GM12892 (cell line): ENCODE data around the gene BIN2.
"Not testable (repeated sequence)": the region's sequence is repeated elsewhere in the genome, so short reads cannot be mapped to it uniquely, and the experiment has no call there.

Experiments
- DNase-seq: peaks from one replicate; pipeline ENCODE4 v3.0.0; 2011; ENCODE audit not compliant: insufficient read length
- FAIRE-seq: peaks from 2 replicates; lab custom pipeline; 2011; peaks lifted over from hg19 to GRCh38; lab: Jason Lieb, UNC
- POLR2A ChIP-seq: IDR thresholded peaks from 2 replicates; pipeline ENCODE4 v1.6.1; 2011; ENCODE audit warnings: low read depth, low read length, control low read depth
- POLR2AphosphoS5 ChIP-seq: IDR thresholded peaks from 2 replicates; pipeline ENCODE4 v1.6.1; 2011; ENCODE audit warnings: low read depth, low read length, control low read depth
- TAF1 ChIP-seq: IDR thresholded peaks from 2 replicates; pipeline ENCODE4 v1.6.1; 2011; ENCODE audit warnings: low read depth, mild to moderate bottlenecking, control low read depth, low read length, borderline replicate concordance

The BIN2 gene

DNA sequence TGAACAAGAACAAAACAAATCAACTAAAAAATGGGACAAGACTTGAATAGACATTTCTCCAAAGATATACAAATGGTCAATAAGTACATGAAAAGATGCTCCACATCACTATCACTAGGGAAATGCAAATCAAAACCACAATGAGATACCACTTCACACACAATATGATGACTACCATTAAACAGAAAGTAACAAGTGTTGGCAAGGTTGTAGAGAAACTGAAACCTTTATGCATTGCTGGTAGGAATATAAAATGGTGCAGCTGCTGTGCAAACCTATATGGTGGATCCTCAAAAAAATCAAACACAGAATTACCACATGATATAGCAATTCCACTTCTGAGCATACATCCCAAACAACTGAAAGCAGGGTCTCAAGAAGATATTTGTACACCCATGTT lies 59.0 kb downstream of the BIN2 start:
- FAIRE-seq (no peak), DNase-seq (no peak)
- TF ChIP-seq TAF1 (no peak), POLR2AphosphoS5 (no peak), POLR2A (no peak)

- no peak for DNase-seq
- FAIRE-seq = no peak
- no peak for TF ChIP-seq TAF1
- no peak for TF ChIP-seq POLR2AphosphoS5
- TF ChIP-seq POLR2A = no peak
These were observed 59.7 kb downstream of the BIN2 start for GRCh38 chr12:51264297-51264696.

- TF ChIP-seq POLR2A (no peak), TAF1 (no peak), POLR2AphosphoS5 (no peak)
- DNase-seq (no peak), FAIRE-seq (no peak)
These were observed 60.6 kb downstream of the BIN2 start for GRCh38 chr12:51263341-51263740.

DNA sequence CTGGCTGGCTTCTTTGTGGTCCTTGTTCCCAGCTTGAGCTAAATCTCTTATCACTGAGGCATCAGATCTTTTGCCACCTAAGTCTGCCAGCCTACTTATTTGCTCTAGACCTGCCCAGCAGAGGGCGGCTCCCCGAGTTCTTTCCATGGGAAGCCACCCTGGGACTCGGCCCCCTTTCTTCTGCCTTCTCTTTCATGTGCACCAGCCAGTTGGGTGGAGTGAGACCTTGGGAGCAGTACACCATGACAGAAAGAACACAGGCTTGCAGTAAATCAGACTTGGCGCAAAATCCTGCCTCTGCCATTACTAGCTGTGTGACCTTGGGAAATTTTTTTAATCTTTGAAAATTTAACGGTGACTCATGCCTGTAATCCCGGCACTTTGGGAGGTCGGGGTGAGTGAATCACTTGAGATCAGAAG lies 61.2 kb downstream of the BIN2 start:
- FAIRE-seq = no peak

DNA sequence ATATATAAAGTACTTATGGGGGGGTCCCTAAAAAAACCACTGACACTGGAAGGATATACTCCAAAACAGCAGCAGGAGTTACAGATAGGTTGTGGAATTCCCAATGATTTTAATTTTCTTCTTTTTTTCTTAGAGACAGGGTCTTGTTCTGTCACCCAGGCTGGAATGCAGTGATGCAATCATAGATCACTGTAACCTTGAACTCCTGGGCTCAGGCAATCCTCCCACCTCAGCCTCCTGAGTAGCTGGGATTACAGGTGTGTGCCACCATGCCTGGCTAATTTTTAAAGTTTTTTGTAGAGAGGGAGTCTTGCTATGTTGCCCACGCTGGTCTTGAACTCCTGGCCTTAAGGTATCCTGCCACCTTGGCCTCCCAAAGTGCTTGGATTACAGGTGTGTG lies 64.4 kb downstream of the BIN2 start:
- not testable (repeated sequence) for FAIRE-seq, DNase-seq

More for the DNA sequence above, 61.2 kb downstream of the BIN2 start:
- DNase-seq = no peak
- TF ChIP-seq POLR2AphosphoS5 = no peak
- no peak for TF ChIP-seq TAF1
- TF ChIP-seq POLR2A = no peak

- FAIRE-seq = no peak
- TF ChIP-seq TAF1 (no peak), POLR2AphosphoS5 (no peak), POLR2A (no peak)
These were observed 69.4 kb downstream of the BIN2 start for GRCh38 chr12:51254536-51254935.

GRCh38 chr12:51253276-51253675 lies 70.7 kb downstream of the BIN2 start:
- DNase-seq (no peak), FAIRE-seq (no peak)
- TF ChIP-seq TAF1 (no peak), POLR2AphosphoS5 (no peak), POLR2A (no peak)

More at GRCh38 chr12:51254536-51254935, 69.4 kb downstream of the BIN2 start:
- DNase-seq = no peak

GRCh38 chr12:51247523-51248206 lies 76.3 kb downstream of the BIN2 start:
- no peak for DNase-seq
- FAIRE-seq = no peak

DNA sequence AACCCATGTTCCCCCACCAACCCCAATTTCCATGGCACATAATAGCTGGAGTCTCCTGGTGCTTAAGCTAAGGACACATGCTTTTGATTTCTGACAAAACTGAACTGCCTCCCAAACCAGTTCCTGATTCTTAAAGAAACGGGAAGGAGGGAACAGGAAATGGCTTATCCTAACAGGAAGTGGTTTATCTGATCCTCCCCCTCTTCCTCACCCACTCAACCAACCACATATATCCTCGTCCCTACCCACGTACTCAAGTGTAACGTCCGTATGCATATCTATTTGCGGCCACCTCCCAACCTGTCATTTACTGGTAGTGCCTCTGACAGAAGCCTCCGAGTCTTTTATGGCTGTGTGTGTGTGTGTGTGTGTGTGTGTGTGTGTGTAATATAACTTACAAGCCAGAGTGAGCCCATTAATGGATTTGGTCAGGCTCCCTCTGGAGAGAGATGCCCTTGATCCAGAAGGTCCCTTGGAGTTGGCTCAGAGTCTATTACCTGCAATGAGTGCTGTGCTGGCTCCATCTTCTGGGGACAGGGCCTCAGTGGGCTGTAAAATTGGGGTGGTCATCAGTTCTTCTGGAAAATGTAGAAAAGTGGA lies 77.6 kb downstream of the BIN2 start:
- FAIRE-seq = no peak
- no peak for DNase-seq
- no peak for TF ChIP-seq POLR2AphosphoS5
- TF ChIP-seq POLR2A = peak; percentile 26
- no peak for TF ChIP-seq TAF1

More at GRCh38 chr12:51247523-51248206, 76.3 kb downstream of the BIN2 start:
- no peak for TF ChIP-seq POLR2AphosphoS5
- TF ChIP-seq TAF1 = no peak
- TF ChIP-seq POLR2A = no peak

DNA sequence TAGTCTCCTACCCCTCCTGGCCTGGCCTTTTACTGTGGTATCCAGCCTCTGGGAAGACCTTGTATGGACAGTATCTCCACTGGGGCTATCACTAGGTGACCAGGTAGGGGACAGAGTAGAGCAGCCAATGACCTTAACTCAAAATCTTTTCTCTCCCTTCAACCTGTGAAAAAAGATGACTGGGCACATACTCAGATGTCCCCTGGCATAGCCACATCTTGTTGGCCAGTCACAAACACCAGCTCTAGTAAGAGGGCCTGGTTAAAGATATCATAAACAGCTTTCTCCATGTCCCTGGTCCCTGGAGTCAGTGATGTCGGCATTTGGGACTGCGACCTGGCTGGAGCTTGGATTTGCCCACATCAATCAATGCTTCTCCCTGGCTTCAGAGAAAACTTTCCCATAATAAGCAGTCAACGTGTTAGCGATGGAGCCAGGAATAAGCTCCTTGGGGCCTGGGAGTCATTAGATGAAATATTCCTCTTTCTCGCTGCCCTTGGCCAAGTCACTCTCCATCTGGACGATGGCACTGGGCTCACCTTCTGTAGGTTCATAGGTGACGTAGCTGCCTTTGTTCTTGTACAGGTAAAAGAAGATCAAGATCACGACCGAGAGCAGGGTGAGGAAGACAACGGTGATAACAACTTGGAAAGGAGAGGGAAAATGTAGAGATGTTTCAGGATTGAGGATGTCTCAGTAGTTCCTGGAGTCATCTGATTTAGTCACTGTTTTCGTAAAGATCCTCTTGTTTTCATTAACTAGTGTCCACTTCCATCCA lies 78.3 kb downstream of the BIN2 start:
- no peak for DNase-seq
- FAIRE-seq = no peak
- TF ChIP-seq TAF1 (no peak), POLR2A (peak; percentile 51)

DNA sequence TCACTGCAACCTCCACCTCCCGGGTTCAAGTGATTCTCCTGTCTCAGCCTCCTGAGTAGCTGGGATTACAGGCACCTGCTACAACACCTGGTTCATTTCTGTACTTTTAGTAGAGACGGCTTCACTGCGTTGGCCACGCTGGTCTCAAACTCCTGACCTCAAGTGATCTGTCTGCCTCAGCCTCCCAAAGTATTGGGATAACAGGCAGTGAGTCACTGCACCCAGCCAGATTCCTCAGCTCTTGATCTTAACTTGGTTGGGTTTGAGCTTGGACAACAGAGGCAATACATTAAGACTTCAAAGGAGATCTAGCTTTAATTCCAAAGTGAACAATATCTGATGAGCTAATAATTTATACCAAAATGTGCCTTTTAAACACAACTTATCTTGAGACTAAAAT lies 79.7 kb downstream of the BIN2 start:
- DNase-seq (no peak), FAIRE-seq (no peak)
- TF ChIP-seq TAF1 (no peak), POLR2AphosphoS5 (no peak)
